MM.1S (cell line): Measurements from ENCODE around the gene DENND4B.

Experiments used
- DNase-seq: peaks from one replicate; pipeline ENCODE4 v3.0.0-alpha.2; 2015
- H2AFZ ChIP-seq: fragments of 300-600 bp; sonication (generic); 2 replicates; pipeline ENCODE4 v1.6.0; 2016; ENCODE audit warnings: antibody characterized with exemption, low read length
- H3F3A ChIP-seq: fragments of 300-600 bp; sonication (generic); 2 replicates; pipeline ENCODE4 v1.6.1; 2016; ENCODE audit warnings: mild to moderate bottlenecking, antibody characterized with exemption, low read length, moderate library complexity, mixed read lengths; ENCODE audit not compliant: insufficient read depth
- H3K27ac ChIP-seq: fragments of 300-600 bp; sonication (generic); 2 replicates; pipeline ENCODE4 v1.5.1; 2016; ENCODE audit warnings: mild to moderate bottlenecking, low read length
- H3K27me3 ChIP-seq: fragments of 300-600 bp; sonication (generic); replicated peaks from 2 replicates; pipeline ENCODE4 v1.6.0; 2016; ENCODE audit warnings: low read length; ENCODE audit not compliant: insufficient read depth
- H3K36me3 ChIP-seq: fragments of 300-600 bp; sonication (generic); replicated peaks from 2 replicates; pipeline ENCODE4 v1.6.1; 2016; ENCODE audit warnings: mild to moderate bottlenecking, low read length, mixed read lengths; ENCODE audit not compliant: insufficient read depth
- H3K4me1 ChIP-seq: fragments of 300-600 bp; sonication (generic); 2 replicates; pipeline ENCODE4 v1.6.1; 2016; ENCODE audit warnings: low read length, mixed read lengths
- H3K4me2 ChIP-seq: fragments of 300-600 bp; sonication (generic); 2 replicates; pipeline ENCODE4 v1.6.0; 2016; ENCODE audit warnings: low read depth, low read length
- H3K4me3 ChIP-seq: fragments of 300-600 bp; sonication (generic); 2 replicates; pipeline ENCODE4 v1.5.1; 2016; ENCODE audit warnings: low read length, mixed read lengths
- H3K79me2 ChIP-seq: fragments of 300-600 bp; sonication (generic); 2 replicates; pipeline ENCODE4 v1.6.1; 2016; ENCODE audit warnings: mixed run types, low read length, mixed read lengths
- H3K9ac ChIP-seq: fragments of 300-600 bp; sonication (generic); 2 replicates; pipeline ENCODE4 v1.6.1; 2016; ENCODE audit warnings: low read length, mixed read lengths
- H3K9me2 ChIP-seq: fragments of 300-600 bp; sonication (generic); replicated peaks from 2 replicates; pipeline ENCODE4 v1.6.1; 2016; ENCODE audit warnings: mild to moderate bottlenecking, low read length, mixed read lengths; ENCODE audit not compliant: insufficient read depth
- H3K9me3 ChIP-seq: fragments of 300-600 bp; sonication (generic); replicated peaks from 2 replicates; pipeline ENCODE4 v1.6.1; 2016; ENCODE audit warnings: mild to moderate bottlenecking, low read length, mixed read lengths; ENCODE audit not compliant: insufficient read depth
- H4K20me1 ChIP-seq: fragments of 300-600 bp; sonication (generic); 2 replicates; pipeline ENCODE4 v1.6.1; 2016; ENCODE audit warnings: mild to moderate bottlenecking, low read length, moderate library complexity, mixed read lengths; ENCODE audit not compliant: insufficient read depth
- CTCF ChIP-seq: fragments of 300-600 bp; sonication (generic); IDR thresholded peaks from 2 replicates; pipeline ENCODE4 v1.5.1; 2016; ENCODE audit warnings: antibody characterized with exemption, low read length, mixed read lengths
- EZH2 ChIP-seq: fragments of 300-600 bp; sonication (generic); optimal IDR thresholded peaks from 2 replicates; pipeline ENCODE3; 2017; ENCODE audit warnings: low read depth, mild to moderate bottlenecking, antibody characterized with exemption, low read length, mixed read lengths
- EZH2phosphoT487 ChIP-seq: fragments of 300-600 bp; sonication (generic); IDR thresholded peaks from 2 replicates; pipeline ENCODE4 v1.6.1; 2018; ENCODE audit warnings: antibody characterized with exemption, low read length

Gene DENND4B

GRCh38 chr1:153951801-153952200 lies 5.3 kb upstream of the DENND4B start:
- no peak overlapping the region for H3K27ac ChIP-seq
- 0 out of 2 replicates have a peak, but pooled peaks cover 7% of the 10 kb centered on the region for H3K36me3 ChIP-seq
- H3K9me2 ChIP-seq = no peaks in the 10 kb centered on the region
- H3K4me2 ChIP-seq = no peak overlapping the region
- H3K9ac ChIP-seq = no peak overlapping the region
- H3K27me3 ChIP-seq = no peaks in the 10 kb centered on the region
- H4K20me1 ChIP-seq = no peaks in the 10 kb centered on the region
- DNase-seq = no peak
- no peaks in the 10 kb centered on the region for H3K9me3 ChIP-seq
- H2AFZ ChIP-seq = no peak overlapping the region
- no peak overlapping the region for H3K4me3 ChIP-seq
- no peak for TF ChIP-seq EZH2
- no peak for TF ChIP-seq EZH2phosphoT487
- no peak for TF ChIP-seq CTCF
- peaks cover 14% of the 10 kb centered on the region for H3F3A ChIP-seq
- H3K4me1 ChIP-seq = peaks cover 12% of the 10 kb centered on the region
- peaks cover 42% of the 10 kb centered on the region for H3K79me2 ChIP-seq

GRCh38 chr1:153951183-153951582 lies 4.7 kb upstream of the DENND4B start:
- Histone ChIP-seq H3K27me3 (no peaks in the 10 kb centered on the region), H3F3A (peaks cover 17% of the 10 kb centered on the region), H3K4me1 (peaks cover 8% of the 10 kb centered on the region), H3K4me2 (no peak overlapping the region), H3K27ac (no peak overlapping the region), H3K36me3 (0 out of 2 replicates have a peak, but pooled peaks cover 7% of the 10 kb centered on the region), H3K9me2 (no peaks in the 10 kb centered on the region), H3K4me3 (no peak overlapping the region), H2AFZ (no peak overlapping the region), H3K9me3 (no peaks in the 10 kb centered on the region), H3K9ac (no peak overlapping the region), H4K20me1 (no peaks in the 10 kb centered on the region), H3K79me2 (peaks cover 36% of the 10 kb centered on the region)
- no peak for TF ChIP-seq EZH2
- TF ChIP-seq EZH2phosphoT487 = no peak
- TF ChIP-seq CTCF = no peak
- DNase-seq = no peak

- Histone ChIP-seq H3K27me3 (no peaks in the 10 kb centered on the region), H3K79me2 (peaks cover 28% of the 10 kb centered on the region), H3K27ac (peak overlapping the region; percentile 85), H4K20me1 (no peaks in the 10 kb centered on the region), H3K9ac (peak overlapping the region; percentile 86), H3K9me3 (no peaks in the 10 kb centered on the region), H3K4me3 (peak overlapping the region; percentile 91), H3K4me1 (peaks cover 5% of the 10 kb centered on the region), H3K9me2 (no peaks in the 10 kb centered on the region), H3F3A (peaks cover 28% of the 10 kb centered on the region), H2AFZ (peak overlapping the region; percentile 71), H3K36me3 (no peaks in the 10 kb centered on the region), H3K4me2 (peak overlapping the region; percentile 89)
- peak; percentile 94 for DNase-seq
- TF ChIP-seq CTCF (no peak), EZH2phosphoT487 (no peak), EZH2 (no peak)
These were observed 510 bp downstream of the DENND4B start for GRCh38 chr1:153945795-153946621.
